EL (cell line): ENCODE measurements around the gene ZNF683.
"Not testable (repeated sequence)": the region's sequence is repeated elsewhere in the genome, so short reads cannot be mapped to it uniquely, and the experiment has no call there.

Experiments used
- DNase-seq: peaks from one replicate; pipeline ENCODE4 v3.0.0-alpha.2; 2016

The ZNF683 gene

DNA sequence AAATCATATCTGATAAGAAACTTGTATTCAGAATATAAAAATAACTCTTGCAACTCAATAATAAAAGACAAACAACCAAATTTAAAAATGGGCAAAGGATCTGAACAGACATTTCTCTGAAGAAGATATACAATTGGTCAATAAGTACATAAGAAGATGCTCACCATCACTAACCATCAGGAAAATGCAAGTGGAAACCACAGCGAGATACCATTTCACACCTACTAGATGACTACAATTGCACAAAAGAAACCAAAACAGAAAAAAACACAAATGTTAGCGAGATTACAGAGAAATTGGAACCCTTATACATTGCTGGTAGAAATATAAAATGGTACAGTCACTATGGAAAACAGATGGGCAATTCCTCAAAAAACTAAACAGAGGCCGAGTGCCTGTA, 11.5 kb upstream of the ZNF683 start:
- DNase-seq = no peak

DNA sequence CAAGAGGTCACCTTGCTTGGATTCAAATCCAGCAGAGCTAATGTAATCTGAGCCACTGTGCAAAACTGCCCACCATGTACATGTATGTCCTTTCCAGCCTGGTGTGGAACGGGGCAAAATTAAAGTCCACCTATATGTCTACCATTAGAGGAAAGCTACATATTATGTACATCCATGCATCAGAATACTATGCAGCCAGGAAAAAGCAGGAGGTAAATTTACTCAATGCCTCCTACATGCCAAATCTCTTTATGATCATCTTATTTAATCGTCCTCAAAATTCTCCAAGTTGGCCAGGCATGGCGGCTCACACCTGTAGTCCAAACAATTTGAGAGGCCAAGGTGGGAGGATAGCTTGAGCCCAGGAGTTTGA, 6.3 kb upstream of the ZNF683 start:
- DNase-seq = no peak

DNA sequence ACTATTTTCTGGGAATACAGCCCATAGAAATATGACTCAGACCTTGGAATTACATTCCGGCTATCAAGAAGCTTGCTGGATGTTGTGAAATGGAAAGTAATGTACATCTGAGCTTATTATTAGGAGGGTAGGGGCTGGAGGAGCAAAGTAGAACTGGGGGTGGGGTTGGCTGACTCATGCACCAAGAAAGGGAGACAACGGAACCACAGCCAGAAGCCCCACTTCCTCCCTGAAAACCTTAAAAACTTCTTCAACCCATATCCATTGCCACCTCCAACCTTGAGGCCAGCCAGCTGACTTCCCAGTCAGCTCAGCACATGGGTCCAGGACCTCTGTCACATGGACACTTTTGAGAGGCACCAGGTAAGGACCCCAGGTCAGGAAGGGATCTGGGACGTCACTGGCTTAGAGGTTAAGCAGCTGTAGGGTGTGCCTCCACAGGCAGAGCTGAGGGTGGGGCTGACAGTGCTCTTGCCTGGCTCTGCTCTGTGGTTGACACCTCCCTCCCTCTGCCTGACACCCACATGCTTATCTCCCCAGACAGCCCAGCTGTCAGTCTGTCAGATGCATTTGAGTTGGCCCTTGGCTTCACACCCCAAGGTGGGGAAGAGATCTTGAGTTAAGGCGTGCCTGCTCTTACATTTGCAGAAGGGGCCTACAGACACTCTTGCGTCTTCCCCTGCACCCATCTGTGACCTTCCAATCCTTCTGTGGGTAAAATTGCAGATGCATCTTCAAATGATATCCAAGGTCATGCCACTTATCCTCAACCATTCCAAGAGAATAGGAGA, 5.7 kb upstream of the ZNF683 start:
- peak; percentile 98 for DNase-seq

DNA sequence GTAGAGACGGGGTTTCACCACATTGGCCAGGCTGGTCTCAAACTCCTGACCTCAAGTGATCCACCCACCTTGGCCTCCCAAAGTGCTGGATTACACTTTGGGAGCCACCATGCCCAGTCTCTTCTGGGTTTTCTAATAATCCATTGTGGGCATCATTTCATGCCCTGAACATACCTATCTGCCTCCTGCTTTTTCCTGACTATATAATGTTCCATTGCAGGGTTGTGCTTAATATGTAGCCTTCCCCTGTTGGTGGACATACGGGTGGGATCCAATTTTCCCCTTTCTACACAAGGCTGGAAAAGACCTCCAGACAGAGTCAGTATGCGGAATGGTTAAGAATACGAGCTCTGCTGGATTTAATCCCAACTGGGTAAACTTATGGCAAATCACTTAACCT, 3.5 kb upstream of the ZNF683 start:
- no peak for DNase-seq

DNA sequence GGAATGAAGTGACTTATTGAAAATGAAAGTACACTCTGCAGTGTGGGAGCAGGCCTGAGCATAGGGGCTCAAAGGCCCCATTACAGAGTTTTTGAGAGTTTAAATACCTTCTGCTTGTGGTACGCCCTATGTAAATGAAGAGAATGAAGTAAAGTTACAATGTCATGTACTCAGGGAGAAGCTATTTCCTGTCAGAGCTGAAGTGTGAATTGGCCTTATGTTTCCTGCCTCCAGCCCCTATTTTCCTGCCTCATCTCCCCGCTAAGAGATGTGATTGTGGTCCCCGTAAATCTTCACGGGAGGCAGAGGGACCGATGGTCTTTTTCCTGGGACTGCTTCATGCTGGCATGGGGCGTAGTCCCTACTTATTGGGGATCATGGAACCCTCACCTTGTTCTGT, 2.5 kb upstream of the ZNF683 start:
- DNase-seq = peak; percentile 47

DNA sequence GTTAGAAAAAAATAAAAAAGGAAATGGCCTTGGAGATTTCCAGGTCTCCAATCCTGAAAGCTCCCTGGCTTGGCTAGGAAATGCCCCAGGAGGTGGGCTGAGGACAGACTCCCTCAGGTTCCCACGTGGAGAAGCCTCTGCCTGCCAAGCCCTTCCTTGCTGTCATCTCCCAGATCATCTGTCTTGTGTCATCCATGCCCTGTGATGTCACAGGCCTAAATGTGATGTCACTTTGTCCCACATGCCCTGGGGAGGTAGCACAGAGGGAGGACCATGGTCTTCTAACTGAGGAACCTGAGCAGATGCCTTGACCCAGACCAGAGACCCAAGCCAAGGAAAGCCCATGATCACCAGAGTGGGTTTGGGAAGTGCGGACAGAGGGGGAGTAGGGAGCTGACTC, 1.8 kb upstream of the ZNF683 start:
- not testable (repeated sequence) for DNase-seq

DNA sequence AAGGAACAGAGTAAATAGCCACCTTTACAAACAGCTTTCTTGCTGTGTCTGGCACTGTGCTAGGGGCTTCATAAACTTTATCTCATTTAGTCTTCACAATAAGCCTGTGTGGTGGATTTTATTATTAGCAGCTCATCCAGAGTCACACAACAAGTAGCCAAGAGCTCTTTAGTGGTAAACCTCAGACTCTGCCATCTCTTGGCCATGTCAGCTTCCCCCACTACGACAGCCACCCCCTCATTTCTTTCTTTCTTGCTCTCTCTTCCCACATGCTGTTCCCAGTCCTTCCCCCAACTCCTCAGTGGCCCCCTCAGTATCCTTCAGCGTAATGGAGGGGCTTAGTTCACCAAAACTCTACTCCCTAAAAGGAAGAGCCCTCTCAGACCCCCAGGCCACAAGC, 1.2 kb upstream of the ZNF683 start:
- no peak for DNase-seq

DNA sequence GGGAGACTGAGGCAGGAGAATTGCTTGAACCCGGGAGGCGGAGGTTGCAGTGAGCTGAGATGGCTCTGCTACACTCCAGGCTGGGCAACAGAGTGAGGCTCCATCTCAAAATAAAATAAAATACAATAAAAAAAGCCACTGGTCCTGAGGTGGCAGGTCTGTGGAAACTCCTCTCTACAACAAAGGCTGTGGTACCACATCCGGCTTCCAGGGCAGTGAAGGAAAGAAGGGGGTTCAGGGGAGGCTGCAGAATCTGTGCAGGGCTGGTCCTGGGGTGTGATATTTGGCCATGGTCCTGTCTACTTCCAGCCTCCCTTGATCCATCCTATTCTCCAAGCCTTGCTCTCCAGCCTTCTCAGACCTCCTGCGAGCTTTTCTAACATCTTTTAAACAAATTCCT, 731 bp upstream of the ZNF683 start:
- no peak for DNase-seq

DNA sequence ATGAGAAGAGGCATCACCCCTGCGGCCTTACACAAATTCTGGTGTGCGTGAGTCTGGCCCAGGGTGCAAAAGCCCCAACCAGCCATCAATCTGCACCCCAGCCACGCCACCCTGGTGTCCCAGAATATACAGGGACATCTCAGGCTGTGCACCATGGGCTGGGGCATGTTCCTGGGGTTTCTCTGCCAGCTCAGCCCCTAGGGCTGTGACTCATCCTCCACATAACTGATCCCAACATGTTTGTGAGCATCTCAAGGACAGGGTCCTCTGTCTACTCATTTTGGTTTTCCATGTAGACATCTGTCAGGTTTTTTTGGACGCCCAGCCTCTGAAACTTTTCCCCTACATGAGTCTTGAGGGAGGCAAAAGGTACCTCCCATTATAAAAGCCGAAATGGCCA, 511 bp downstream of the ZNF683 start:
- DNase-seq = peak; percentile 68

DNA sequence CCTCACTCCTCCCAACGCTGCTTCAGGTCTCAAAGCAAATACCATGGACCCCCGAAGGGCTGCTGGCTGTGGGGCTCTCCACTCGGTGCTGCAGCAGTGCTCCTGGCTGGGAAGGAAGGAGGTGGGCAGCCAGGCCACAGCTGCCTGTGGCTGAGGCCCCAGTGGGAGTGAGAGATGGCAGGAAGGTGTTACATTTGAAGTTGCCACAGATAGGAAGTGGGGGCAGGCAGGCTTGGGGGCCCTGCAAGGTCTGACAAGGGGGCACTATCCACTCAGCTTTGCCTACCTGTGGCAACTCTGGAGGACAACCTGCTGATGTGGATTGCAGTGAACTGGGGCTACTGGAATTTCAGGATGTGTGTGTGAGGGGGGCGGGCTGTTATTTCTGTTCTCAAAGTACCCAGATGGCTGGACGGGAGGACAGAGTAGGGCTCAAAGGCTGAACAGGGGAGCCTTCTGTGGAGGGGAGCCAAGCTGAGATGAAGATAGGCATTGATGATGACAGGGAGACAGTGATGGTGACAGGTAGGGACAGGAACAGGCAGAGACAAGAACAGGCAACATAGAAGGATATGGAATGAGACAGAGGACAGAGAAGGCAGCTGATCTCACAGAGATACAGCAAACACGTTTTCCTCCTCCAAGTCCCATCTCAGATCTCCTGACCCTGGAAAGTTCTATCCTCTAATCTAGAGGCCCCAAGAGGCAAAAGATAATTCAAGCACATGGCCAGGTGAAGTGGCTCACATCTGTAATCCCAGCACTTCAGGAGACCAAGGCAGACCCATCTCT, 1.8 kb downstream of the ZNF683 start:
- no peak for DNase-seq

DNA sequence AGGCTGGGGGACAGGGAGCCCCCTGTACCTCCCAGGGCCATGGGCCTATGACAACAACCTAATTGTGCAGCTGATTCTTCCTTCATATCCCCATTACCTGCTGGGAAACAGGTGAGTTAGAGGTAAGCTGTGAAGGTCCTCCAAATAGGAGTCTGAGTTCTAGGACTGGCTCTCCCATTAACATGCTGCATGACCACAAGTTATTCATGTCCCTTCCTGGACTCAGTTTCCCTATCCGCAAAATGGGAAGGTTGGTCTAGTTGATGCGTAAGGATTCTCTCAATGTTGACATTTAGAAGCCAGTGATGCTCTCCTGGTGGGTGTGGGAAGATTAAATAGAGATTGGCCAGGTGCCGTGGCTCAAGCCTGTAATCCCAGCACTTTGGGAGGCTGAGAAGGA, 4.1 kb downstream of the ZNF683 start:
- DNase-seq = no peak

DNA sequence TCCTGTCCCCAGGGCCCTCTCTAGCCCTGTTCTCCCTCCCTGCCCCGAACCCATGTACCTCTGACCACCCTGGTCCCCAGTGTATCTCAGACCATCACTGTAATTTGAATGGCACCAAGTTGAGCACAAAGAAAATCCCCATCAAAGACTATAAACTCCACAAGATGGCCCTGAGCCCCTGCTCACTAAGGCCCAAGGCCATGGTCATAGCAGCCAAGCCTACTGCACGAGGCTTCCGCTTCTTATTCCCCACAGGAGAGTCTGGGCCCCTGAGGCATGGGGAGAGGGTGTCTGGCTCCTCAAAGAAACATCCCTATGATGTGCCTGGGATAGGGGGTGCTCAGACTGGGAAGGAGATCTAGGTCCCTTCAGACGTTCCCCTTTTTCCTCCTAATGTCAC, 4.5 kb downstream of the ZNF683 start:
- no peak for DNase-seq

DNA sequence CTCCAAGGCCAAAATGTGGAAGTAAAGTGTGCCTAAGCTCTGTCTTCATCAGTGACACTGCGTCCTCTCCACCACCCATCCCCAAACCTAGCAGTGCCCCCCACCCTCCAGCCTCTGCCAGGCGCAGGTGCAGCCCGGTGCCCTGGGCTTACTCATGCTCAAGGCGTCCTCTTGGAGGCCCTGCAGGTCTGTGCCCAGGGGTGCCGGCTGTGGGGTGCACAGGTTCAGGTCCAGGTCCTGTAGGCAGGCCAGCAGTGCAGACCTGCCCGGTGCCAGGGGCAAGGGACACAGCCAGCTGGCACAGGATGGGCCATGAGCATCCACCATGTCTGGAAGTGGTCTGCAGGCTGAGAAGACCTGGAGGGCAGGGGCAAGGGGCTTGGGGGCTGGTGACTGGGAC, 5.1 kb downstream of the ZNF683 start:
- DNase-seq = no peak

DNA sequence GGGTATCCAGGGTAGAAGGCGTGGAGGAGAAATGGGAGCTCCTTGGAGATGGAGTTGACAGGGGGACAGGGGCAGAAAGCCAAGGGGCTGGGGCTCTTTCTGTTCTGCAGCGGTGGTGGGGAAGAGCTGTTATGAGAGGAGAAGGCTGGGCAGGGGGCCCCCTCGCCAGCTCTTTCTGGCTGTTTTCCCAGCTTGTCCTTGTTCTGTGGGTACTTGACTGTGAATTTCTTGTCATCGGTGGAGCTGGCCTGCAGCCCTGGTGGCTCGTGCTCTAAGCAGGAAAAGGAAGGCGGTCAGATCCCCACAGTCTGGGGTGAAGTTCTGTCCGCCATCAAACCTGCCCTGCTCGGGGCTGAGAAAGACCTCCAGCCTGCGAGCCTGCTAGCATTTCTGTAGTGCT, 7.6 kb downstream of the ZNF683 start:
- no peak for DNase-seq

DNA sequence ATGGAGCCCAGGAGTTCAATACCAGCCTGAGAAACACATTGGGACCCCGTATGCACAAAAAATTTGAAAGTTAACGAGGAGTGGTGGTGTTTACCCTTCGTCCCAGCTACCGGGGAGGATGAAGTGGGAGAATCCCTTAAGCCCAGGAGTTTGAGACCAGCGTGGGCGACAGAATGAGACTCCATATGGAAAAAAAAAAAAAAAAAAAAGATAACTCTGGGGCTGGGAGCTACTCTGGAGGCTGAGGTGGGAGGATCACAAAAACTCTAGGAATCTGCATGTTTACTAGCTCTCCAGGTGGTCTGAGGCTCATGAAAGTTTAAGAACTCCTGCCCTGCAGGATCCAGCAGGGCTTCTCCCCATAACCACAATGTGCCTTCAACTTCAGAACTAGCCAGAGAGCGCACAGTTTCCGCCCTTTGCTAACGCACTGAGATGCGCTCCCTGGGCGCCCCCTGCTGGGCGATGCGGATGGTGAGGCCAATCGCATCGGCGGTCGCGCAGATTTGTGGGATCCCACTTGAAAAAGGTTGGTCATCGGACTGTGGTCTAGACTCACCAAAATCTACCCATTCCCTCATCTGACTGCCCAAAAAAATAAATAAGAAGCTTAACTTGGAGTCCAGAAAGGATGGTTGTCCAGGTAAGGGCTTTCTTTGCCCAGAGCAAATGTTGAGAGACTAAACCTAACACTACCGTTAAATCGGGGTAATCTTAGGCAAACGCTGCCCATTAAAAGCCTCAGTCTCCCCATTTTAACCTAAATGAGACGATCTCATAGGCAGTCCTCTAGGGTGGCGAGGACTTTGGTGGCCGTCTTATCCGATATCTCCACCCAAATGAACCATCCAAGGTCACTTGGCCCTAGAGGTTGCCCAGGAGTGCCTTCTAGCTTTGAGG, 8.8 kb downstream of the ZNF683 start:
- DNase-seq = peak; percentile 75

DNA sequence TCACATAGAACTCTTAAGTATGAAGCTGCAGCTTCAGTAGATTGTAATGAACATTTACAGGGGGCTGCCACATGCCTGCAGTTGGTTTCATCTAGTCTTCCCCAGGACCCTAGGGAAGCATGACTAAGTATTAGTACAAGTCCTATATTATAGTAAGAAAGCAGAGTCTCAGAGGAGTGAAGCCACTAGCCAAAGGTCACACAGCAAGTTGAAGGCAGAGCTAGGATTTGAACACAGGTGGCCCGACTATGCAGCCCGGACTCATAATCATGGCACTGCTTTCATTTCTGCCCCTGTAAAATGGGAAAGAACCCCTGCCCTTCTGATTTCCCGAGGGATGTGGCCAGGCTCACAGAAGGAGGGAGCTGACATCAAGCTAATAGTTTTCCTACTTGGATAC, 10.2 kb downstream of the ZNF683 start:
- DNase-seq = no peak

DNA sequence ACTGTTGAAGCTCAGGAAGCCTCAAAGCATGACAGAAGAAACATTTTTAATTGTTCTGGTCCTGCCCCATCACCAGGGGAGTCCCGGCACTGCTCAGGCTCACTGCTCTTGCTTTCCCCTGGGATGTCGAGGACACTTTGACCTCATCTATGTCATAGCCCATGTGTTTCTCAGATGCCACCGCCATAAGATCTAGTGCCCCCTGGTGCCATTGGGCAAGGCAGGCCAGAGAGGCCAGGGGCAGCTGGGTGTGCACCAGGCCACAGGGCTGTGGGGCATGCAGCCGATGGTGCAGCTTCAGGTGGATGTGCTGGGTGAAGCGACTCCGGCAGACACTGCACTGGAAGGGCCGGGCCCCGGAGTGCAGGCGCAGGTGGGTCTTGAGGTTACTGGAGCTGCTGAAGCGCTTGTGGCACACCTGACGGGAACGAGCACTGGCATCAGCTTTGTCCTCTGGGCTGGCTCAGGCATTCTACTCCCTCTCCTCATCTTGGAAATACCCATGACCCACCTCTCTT, 10.9 kb downstream of the ZNF683 start:
- no peak for DNase-seq

DNA sequence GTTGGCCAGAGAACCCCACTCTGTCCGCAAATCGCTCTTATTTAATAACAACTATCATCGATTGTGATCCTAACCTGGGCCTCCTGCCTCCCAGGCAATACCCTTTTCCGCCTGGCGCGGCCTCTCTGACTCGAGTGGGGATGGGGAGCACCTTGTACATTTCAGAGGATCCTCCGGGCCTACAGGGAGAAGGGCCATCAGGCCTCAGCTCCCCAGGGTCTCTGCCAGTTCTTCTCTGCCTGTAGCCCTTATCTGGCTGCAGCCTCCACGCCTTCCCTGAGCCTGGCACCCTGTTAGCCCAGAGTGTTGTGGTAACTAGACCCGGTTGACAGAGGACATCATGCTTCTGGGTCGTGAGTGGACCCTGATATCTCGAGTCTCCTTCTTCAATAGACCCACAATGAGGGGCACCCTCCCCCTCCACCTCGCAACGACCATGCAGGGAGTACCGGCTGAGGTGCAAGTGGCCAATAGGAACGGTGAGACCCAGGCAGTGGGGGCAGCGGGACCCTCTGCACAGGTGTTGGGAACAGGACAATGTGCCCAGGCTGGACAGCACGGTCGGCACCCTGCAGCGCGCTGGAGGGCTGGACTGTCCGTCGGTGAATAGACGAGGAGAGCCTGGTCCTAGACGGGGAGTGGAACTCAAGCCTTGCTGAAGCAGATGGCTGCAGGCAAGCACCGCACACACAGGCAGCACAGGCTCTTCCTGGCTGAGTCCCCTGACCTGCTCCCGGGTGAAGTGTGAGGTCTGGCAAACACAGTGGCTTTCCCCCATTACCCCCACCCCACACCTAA, 11.5 kb downstream of the ZNF683 start:
- no peak for DNase-seq

DNA sequence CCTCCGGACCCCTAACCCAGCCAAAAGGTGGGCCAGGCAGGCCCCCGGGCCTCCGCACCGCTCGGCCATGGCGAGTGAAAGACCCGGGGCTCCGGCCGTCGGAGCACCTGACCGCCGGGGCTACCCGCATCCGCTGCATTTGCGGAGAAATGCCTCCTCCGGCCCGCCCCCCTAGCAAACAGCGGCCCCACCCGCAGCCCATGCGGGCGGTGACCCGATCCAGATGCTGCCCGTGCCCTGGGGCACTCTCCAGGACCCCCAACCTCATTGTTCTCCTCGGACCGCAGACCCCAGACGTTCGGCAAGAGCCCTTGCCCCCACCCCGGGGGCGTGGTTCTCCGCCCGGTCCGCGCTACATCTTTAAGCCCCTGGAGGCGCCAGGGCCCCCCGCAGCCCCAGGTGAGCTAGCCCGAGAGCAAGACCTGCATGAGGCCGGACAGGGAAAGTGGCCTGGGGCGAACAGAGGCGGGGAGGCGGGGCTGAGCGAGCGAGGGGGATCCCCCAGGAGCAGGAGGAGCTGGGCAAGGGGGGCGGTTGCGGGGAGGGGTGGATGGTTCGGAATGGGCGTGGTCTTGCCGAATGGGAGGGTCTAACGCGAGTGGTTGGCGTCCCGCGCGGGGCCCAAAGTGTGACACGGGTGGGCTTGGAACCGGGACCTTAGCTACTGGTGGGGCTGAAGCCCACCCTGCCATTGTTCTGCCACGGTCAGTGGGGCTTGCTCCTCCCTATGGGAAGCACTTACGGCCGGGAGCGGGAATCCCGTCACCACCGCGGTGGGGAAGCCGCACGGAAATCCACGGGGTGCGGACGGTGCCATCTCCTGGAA, 12.4 kb downstream of the ZNF683 start:
- no peak for DNase-seq

DNA sequence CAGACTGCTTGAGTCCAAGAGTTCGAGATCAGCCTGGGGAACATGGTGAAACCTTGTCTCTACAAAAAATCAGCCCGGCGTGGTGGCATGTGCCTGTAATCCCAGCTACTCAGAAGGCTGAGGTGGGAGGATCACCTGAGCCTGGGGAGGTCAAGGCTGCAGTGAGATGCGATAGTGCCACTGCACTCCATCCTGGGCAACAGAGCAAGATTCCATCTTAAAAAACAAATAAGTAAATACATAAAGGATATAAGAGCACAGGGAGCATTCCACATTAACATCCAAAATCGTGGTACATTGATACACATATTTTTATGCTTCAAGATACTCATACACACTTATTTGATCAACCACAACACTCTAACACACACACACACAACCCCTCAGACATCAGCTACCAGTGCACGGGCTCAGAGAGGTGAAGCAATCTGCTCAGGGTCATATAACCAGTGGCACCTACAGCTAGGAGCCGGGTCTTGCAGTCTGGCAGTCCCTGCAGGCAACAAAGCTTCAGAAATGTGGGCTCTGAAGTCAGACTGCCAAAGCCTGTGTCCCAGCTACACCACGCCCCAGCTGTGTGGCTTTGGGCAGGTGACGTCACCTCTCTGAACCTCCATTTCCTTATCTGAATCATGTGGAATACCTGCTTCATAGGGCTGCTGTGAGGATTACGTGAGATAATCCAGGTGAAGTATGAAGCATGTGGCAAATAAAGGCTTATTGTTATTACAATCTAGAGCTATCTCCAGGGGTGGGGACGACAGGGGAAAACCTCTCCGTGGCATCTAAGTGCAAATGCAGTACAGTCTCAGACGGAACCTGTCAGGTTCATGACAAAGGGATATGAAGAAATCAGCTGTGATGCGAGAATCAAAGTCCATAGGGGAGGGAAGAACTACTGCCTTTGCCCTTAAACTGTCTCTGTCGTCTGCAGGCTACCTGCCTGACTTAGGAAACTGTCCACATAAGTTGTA, 13.9 kb downstream of the ZNF683 start:
- no peak for DNase-seq
